ENCODE data around the gene CFAP77. TPM values are rescaled to one million over a fixed set of nuclear protein-coding genes. Genes with fewer than 3 reads are reported as not detected.

CFAP77 gene
- total RNA-seq, 1 donor from 2014 or later = 0.36 TPM

GRCh38 chr9:132408521-132408920 lies 1.5 kb upstream of the CFAP77 start:
- Mint-ChIP-seq H3K27ac (ENCODE audit: unreplicated experiment) (no peak overlapping the region), H3K36me3 (ENCODE audit: low read depth, unreplicated experiment) (no peaks in the 10 kb centered on the region)

DNA sequence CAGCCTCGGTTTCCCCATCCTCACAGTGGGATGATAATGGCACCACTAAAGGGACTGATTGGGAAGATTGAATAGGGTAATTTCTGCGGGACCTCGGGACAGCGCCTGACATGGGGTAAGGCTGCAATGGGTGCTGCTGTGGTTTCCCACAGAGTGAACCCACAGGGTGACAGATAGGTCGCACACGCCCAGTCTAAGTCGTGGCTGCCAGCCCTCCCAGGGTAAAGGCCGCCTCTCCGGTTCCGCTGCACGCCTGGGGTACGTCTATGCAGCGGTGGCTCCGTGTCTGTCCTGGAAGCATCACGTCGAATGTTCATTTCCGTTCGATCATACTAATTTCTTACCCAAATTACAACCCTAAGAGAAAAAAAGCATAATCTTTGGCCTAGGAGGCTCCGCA lies 631 bp downstream of the CFAP77 start:
- H3K27ac ChIP-seq (ENCODE audit: low read depth, low read length) = no peak overlapping the region
- no peak for DNase-seq (ENCODE audit: low read depth)
- peaks cover 33% of the 10 kb centered on the region for H3K27me3 ChIP-seq (ENCODE audit: insufficient read depth, low read length)
- peak overlapping the region; percentile 60 for H3K4me3 ChIP-seq (ENCODE audit: insufficient read depth, low read depth, low read length)
- no peak for FAIRE-seq
- H2AFZ ChIP-seq (ENCODE audit: low read depth, low read length) = peak overlapping the region; percentile 97
- H3K9me3 ChIP-seq (ENCODE audit: insufficient read depth, low read depth, low read length) = no peaks in the 10 kb centered on the region
- Mint-ChIP-seq H3K4me1 (ENCODE audit: low read depth, unreplicated experiment) (peaks cover 6% of the 10 kb centered on the region), H3K4me3 (ENCODE audit: unreplicated experiment) (peak overlapping the region; percentile 63), H3K27me3 (ENCODE audit: low read depth, unreplicated experiment) (peaks cover 45% of the 10 kb centered on the region), H3K27ac (ENCODE audit: unreplicated experiment) (peak overlapping the region; percentile 1), H3K36me3 (ENCODE audit: low read depth, unreplicated experiment) (no peaks in the 10 kb centered on the region), H3K9me3 (ENCODE audit: unreplicated experiment) (no peaks in the 10 kb centered on the region)
- H3K9ac ChIP-seq (ENCODE audit: low read length) = peak overlapping the region; percentile 83
- H3K79me2 ChIP-seq (ENCODE audit: insufficient read depth, low read length) = peaks cover 6% of the 10 kb centered on the region
- no peaks in the 10 kb centered on the region for H4K20me1 ChIP-seq (ENCODE audit: insufficient read depth, low read length)
- peak overlapping the region; percentile 89 for H3K4me2 ChIP-seq (ENCODE audit: low read length)
- peaks cover 14% of the 10 kb centered on the region for H3K4me1 ChIP-seq (ENCODE audit: insufficient read depth, low read length)
- H3K36me3 ChIP-seq (ENCODE audit: insufficient read depth, low read length) = no peaks in the 10 kb centered on the region
- TF ChIP-seq EZH2 (IDR thresholded peaks at IDR 0.05; ENCODE audit: insufficient read depth, low read length) = no peak
- TF ChIP-seq, protein P1, sequence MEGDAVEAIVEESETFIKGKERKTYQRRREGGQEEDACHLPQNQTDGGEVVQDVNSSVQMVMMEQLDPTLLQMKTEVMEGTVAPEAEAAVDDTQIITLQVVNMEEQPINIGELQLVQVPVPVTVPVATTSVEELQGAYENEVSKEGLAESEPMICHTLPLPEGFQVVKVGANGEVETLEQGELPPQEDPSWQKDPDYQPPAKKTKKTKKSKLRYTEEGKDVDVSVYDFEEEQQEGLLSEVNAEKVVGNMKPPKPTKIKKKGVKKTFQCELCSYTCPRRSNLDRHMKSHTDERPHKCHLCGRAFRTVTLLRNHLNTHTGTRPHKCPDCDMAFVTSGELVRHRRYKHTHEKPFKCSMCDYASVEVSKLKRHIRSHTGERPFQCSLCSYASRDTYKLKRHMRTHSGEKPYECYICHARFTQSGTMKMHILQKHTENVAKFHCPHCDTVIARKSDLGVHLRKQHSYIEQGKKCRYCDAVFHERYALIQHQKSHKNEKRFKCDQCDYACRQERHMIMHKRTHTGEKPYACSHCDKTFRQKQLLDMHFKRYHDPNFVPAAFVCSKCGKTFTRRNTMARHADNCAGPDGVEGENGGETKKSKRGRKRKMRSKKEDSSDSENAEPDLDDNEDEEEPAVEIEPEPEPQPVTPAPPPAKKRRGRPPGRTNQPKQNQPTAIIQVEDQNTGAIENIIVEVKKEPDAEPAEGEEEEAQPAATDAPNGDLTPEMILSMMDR (IDR thresholded peaks at IDR 0.05; ENCODE audit: insufficient read depth, low read depth, low read length) = no peak

More at GRCh38 chr9:132408521-132408920, 1.5 kb upstream of the CFAP77 start:
- no peaks in the 10 kb centered on the region for H3K9me3 ChIP-seq (ENCODE audit: insufficient read depth, low read depth, low read length)
- no peak overlapping the region for H3K27ac ChIP-seq (ENCODE audit: low read depth, low read length)
- H3K27me3 ChIP-seq (ENCODE audit: insufficient read depth, low read length) = peaks cover 11% of the 10 kb centered on the region
- Mint-ChIP-seq H3K9me3 (ENCODE audit: unreplicated experiment) (no peaks in the 10 kb centered on the region), H3K27me3 (ENCODE audit: low read depth, unreplicated experiment) (peaks cover 25% of the 10 kb centered on the region), H3K4me3 (ENCODE audit: unreplicated experiment) (no peak overlapping the region), H3K4me1 (ENCODE audit: low read depth, unreplicated experiment) (peaks cover 9% of the 10 kb centered on the region)
- H4K20me1 ChIP-seq (ENCODE audit: insufficient read depth, low read length) = no peaks in the 10 kb centered on the region
- H2AFZ ChIP-seq (ENCODE audit: low read depth, low read length) = no peak overlapping the region
- H3K4me2 ChIP-seq (ENCODE audit: low read length) = no peak overlapping the region
- H3K4me1 ChIP-seq (ENCODE audit: insufficient read depth, low read length) = peaks cover 17% of the 10 kb centered on the region
- TF ChIP-seq, protein P1 (IDR thresholded peaks at IDR 0.05; ENCODE audit: insufficient read depth, low read depth, low read length) = no peak
- no peak for TF ChIP-seq EZH2 (IDR thresholded peaks at IDR 0.05; ENCODE audit: insufficient read depth, low read length)
- peaks cover 22% of the 10 kb centered on the region for H3K79me2 ChIP-seq (ENCODE audit: insufficient read depth, low read length)
- DNase-seq (ENCODE audit: low read depth) (no peak), FAIRE-seq (no peak)
- no peak overlapping the region for H3K9ac ChIP-seq (ENCODE audit: low read length)
- no peaks in the 10 kb centered on the region for H3K36me3 ChIP-seq (ENCODE audit: insufficient read depth, low read length)
- H3K4me3 ChIP-seq (ENCODE audit: insufficient read depth, low read depth, low read length) = no peak overlapping the region

DNA sequence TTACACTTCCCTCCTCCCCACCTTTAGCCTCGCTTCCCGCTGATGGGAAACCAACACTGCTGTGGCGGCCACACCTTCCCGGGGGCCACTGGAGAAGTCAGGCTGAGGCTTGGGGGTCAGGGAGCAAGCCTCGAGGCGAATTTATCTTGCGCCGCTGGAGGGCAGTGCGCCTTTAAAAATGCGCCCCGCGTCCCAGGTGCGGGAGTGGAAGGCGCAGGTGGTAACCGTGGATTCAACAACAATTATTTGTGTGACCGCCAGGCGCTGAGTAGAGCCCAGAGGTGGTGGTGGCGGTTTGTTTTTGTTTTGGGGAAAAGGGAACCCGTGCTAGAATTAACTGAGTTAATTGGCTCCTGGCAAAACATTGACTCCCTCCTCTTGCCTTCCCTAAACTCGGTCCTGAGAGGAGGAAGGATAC lies 1.1 kb downstream of the CFAP77 start:
- DNase-seq (ENCODE audit: low read depth) (no peak), FAIRE-seq (no peak)
- H3K9me3 ChIP-seq (ENCODE audit: insufficient read depth, low read depth, low read length) = no peaks in the 10 kb centered on the region
- H3K4me2 ChIP-seq (ENCODE audit: low read length) = peak overlapping the region; percentile 89
- peaks cover 10% of the 10 kb centered on the region for H3K4me1 ChIP-seq (ENCODE audit: insufficient read depth, low read length)
- H3K27ac Mint-ChIP-seq (ENCODE audit: unreplicated experiment) = no peak overlapping the region
- no peaks in the 10 kb centered on the region for H4K20me1 ChIP-seq (ENCODE audit: insufficient read depth, low read length)
- H3K4me3 ChIP-seq (ENCODE audit: insufficient read depth, low read depth, low read length) = no peak overlapping the region
- no peak overlapping the region for H3K27ac ChIP-seq (ENCODE audit: low read depth, low read length)
- H3K36me3 Mint-ChIP-seq (ENCODE audit: low read depth, unreplicated experiment) = no peaks in the 10 kb centered on the region
- no peak for TF ChIP-seq EZH2 (IDR thresholded peaks at IDR 0.05; ENCODE audit: insufficient read depth, low read length)
- TF ChIP-seq, protein P1 (IDR thresholded peaks at IDR 0.05; ENCODE audit: insufficient read depth, low read depth, low read length) = peak; percentile 43
- H2AFZ ChIP-seq (ENCODE audit: low read depth, low read length) = no peak overlapping the region
- H3K27me3 ChIP-seq (ENCODE audit: insufficient read depth, low read length) = peaks cover 37% of the 10 kb centered on the region
- peak overlapping the region; percentile 63 for H3K4me3 Mint-ChIP-seq (ENCODE audit: unreplicated experiment)
- no peaks in the 10 kb centered on the region for H3K9me3 Mint-ChIP-seq (ENCODE audit: unreplicated experiment)
- no peak overlapping the region for H3K9ac ChIP-seq (ENCODE audit: low read length)
- H3K27me3 Mint-ChIP-seq (ENCODE audit: low read depth, unreplicated experiment) = peaks cover 47% of the 10 kb centered on the region
- H3K4me1 Mint-ChIP-seq (ENCODE audit: low read depth, unreplicated experiment) = peaks cover 4% of the 10 kb centered on the region
- H3K79me2 ChIP-seq (ENCODE audit: insufficient read depth, low read length) = peaks cover 2% of the 10 kb centered on the region
- H3K36me3 ChIP-seq (ENCODE audit: insufficient read depth, low read length) = no peaks in the 10 kb centered on the region
